K562 (cell line): ENCODE data around the gene FGFR4. TPM values are rescaled to one million over a fixed set of nuclear protein-coding genes. Genes with fewer than 3 reads are reported as not detected.

Experiments used
- ATAC-seq: fragments of 200-7000 bp; cut with Tn5 transposase; 3 replicates; pipeline ENCODE4 v1.9.1; 2020; ENCODE audit warnings: moderate library complexity
- BruUV-seq: library from RNA; stranded (reverse); fragments of 400-500 nt; replicated peaks from 2 replicates; lab custom pipeline; 2021; lab: Mats Ljungman, UMichigan
- CTCF ChIA-PET: fragments of 300-600 bp; formaldehyde crosslinking; extraction: SDS; loops from one replicate; lab custom pipeline; 2021; ENCODE audit warnings: low intra/inter-chr PET ratio; lab: Yijun Ruan, JAX
- POLR2A ChIA-PET: fragments of 300-600, 350-650 bp; sonication (Branson Sonifier 250); formaldehyde crosslinking; extraction: SDS; loops from one replicate; lab custom pipeline; 2021; ENCODE audit warnings: antibody characterized with exemption, inconsistent platforms; lab: Yijun Ruan, JAX
- DNase-seq, 4 experiments: peaks; one replicate each; pipeline versions ENCODE4 v3.0.0 to v3.0.0-alpha.2; 2011 to 2018; ENCODE audit warnings: low spot score in 3 of 4, mixed read lengths in 3 of 4; ENCODE audit errors: extremely low read depth in 1 of 4
- FAIRE-seq: peaks from 2 replicates; lab custom pipeline; 2011; peaks lifted over from hg19 to GRCh38; lab: Jason Lieb, UNC
- H2AFZ ChIP-seq: 2 replicates; pipeline ENCODE4 v1.6.0; 2011; ENCODE audit warnings: low read depth, low read length, control low read depth, inconsistent platforms
- H3K27ac ChIP-seq: fragments of 200-600 bp; 3 replicates; pipeline ENCODE4 v1.8.0; 2011; ENCODE audit warnings: low read depth, mild to moderate bottlenecking, control low read depth, inconsistent platforms, low read length, moderate library complexity, mixed read lengths; ENCODE audit errors: extremely low read depth
- H3K27me3 ChIP-seq, 2 experiments: fragments of 300-600 bp in 1 of 2; 2 replicates in 1 of 2; 3 replicates in 1 of 2; pipeline versions ENCODE4 v1.6.0 to v1.8.0; 2011; ENCODE audit warnings: inconsistent platforms in 2 of 2, low read length in 2 of 2, mild to moderate bottlenecking in 1 of 2, mixed read lengths in 1 of 2, moderate library complexity in 1 of 2; ENCODE audit not compliant: control insufficient read depth in 2 of 2, insufficient read depth in 2 of 2
- H3K36me3 ChIP-seq: fragments of 300-600 bp; 3 replicates; pipeline ENCODE4 v1.8.0; 2011; ENCODE audit warnings: mild to moderate bottlenecking, low read length, inconsistent platforms; ENCODE audit not compliant: control insufficient read depth, insufficient read depth
- H3K4me1 ChIP-seq, 2 experiments: fragments of 200-600 bp in 1 of 2; replicated peaks in 1 of 2; 2 replicates in 1 of 2; 3 replicates in 1 of 2; pipeline versions ENCODE4 v1.5.1 to v1.8.0; 2011; ENCODE audit warnings: inconsistent platforms in 2 of 2, low read length in 2 of 2, mild to moderate bottlenecking in 1 of 2, mixed read lengths in 1 of 2, moderate library complexity in 1 of 2; ENCODE audit not compliant: control insufficient read depth in 2 of 2, insufficient read depth in 2 of 2
- H3K4me2 ChIP-seq: 2 replicates; pipeline ENCODE4 v1.6.1; 2011; ENCODE audit warnings: low read length, control low read depth, inconsistent platforms, mixed read lengths; ENCODE audit not compliant: insufficient read depth
- H3K4me3 ChIP-seq: fragments of 200-600 bp; sonication (generic), shearing (Covaris generic); 2 replicates; pipeline ENCODE4 v1.5.1; 2016; ENCODE audit warnings: control low read depth, inconsistent platforms
- H3K79me2 ChIP-seq: fragments of 200-600 bp; 3 replicates; pipeline ENCODE4 v1.8.0; 2011; ENCODE audit warnings: low read length, inconsistent platforms; ENCODE audit not compliant: control insufficient read depth, insufficient read depth
- H3K9ac ChIP-seq, 2 experiments: 2 replicates each; pipeline versions ENCODE4 v1.6.0 to v1.6.1; 2011; ENCODE audit warnings: low read depth in 2 of 2, low read length in 2 of 2, control low read depth in 1 of 2, inconsistent platforms in 1 of 2, mild to moderate bottlenecking in 1 of 2, mixed read lengths in 1 of 2; ENCODE audit not compliant: insufficient read depth in 1 of 2
- H3K9me1 ChIP-seq: one replicate; pipeline ENCODE4 v1.6.0; 2011; ENCODE audit warnings: inconsistent platforms, mild to moderate bottlenecking, low read length, moderate library complexity; ENCODE audit not compliant: control insufficient read depth, insufficient read depth
- H3K9me3 ChIP-seq: replicated peaks from 2 replicates; pipeline ENCODE4 v1.5.1; 2011; ENCODE audit warnings: low read depth, low read length, inconsistent platforms; ENCODE audit not compliant: control insufficient read depth, insufficient read depth
- H4K20me1 ChIP-seq: replicated peaks from 2 replicates; pipeline ENCODE4 v1.6.1; 2011; ENCODE audit warnings: low read length, inconsistent platforms, mixed read lengths; ENCODE audit not compliant: control insufficient read depth, insufficient read depth
- ETV1 ChIP-seq: fragments of 450-650 bp; conservative IDR thresholded peaks from 2 replicates; pipeline ENCODE4 v1.6.1; 2016; ENCODE audit warnings: missing genetic modification characterization, control low read depth, low read depth, missing compliant biosample characterization
- MAFG ChIP-seq: fragments of 450-650 bp; conservative IDR thresholded peaks from 2 replicates; pipeline ENCODE4 v1.6.1; 2016; ENCODE audit warnings: missing genetic modification characterization, missing compliant biosample characterization
- WGBS: fragments of 100-300 bp; shearing (Covaris generic); methylation state at CpG from one replicate; pipeline ENCODE4 v1.1.6; 2016; ENCODE audit warnings: low coverage, mixed read lengths; ENCODE audit not compliant: insufficient coverage; ENCODE audit errors: missing lambda C conversion rate; 5-methylcytosine and 5-hydroxymethylcytosine counted together
- in situ Hi-C: fragments of 300-500 bp; cut with MboI; formaldehyde crosslinking; loops from 4 replicates; pipeline ENCODE4 v1.15.0; 2018; ENCODE audit warnings: inconsistent platforms, mixed read lengths
- intact Hi-C: fragments of 100-400 bp; cut with micrococcal nuclease; formaldehyde crosslinking; loops from 2 replicates; pipeline ENCODE4 v1.14.2; 2022
- polyA plus RNA-seq, 8 experiments: library from polyadenylated mRNA; depleted of rRNA in 4 of 8; stranded (reverse) in 5 of 8; unstranded in 3 of 8; fragments of >200 nt; fragmentation: Nextera tagmentation in 2 of 8; fragmentation: Illumina TruSeq in 1 of 8; extraction: Ambion mirVana in 2 of 8; extraction: Trizol in 1 of 8; gene quantifications; 2 replicates each; pipeline versions ENCODE4 v1.2.1 to v1.2.3, GENCODE V29; 2011 to 2014; ENCODE audit warnings: inconsistent platforms in 1 of 8, missing spikeins in 1 of 8
- total RNA-seq, 7 experiments: library from RNA; depleted of rRNA in 6 of 7; stranded (reverse); fragments of >200 nt in 6 of 7; fragmentation: Illumina TruSeq in 2 of 7; extraction: Trizol in 2 of 7; gene quantifications; 2 replicates each; pipeline versions ENCODE4 v1.2.1 to v1.2.3, GENCODE V29; 2011 to 2021; ENCODE audit warnings: low replicate concordance in 1 of 7
- TF ChIP-seq, protein P1 (sequence below): IDR thresholded peaks from 2 replicates; pipeline ENCODE4 v1.6.1; 2011; ENCODE audit warnings: borderline replicate concordance, low read depth, mild to moderate bottlenecking, moderate library complexity, low read length; ENCODE audit not compliant: insufficient read depth, poor library complexity, severe bottlenecking
- TF ChIP-seq, protein P2 (sequence below): fragments of 450-650 bp; IDR thresholded peaks from 2 replicates; pipeline ENCODE4 v1.6.1; 2017; ENCODE audit warnings: antibody characterized with exemption

FGFR4 gene
- total and polyA plus RNA-seq, 9 of the 15 experiments (the other 6 are each of a cell fraction or from before 2014, with no cell fraction given): 0.76 to 35.4 (median 7.5) TPM

DNA sequence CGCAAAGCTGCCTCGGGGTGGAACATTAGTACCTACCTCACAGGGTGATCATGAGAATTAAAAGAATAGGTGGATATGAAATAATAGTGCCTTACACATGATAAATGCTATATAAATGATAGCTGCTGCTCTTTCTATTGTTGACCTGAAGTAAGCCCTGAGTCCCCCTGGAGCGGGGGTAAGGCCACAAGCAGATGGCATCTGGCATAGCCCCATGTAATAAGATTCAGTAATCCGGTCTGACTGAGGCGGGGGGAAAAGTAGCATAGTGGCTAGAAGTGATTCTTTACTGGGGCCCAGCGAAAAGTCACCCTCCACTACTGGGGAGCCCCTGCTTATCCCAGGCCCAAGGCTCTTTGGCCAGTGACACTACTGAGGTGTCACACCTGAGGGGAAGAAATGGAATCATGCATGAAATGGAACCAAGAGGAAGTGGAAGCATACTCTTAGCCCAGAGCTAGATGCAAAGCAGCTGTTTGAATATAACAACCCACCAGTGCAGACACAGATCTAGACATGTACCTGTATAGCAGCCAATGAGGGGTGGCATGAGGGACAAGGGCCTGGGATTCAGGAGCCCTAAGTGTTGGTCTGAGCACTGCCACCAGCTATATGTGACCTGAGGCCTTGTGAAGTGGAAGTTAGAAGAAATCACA is 16.1 kb upstream of the FGFR4 start:
- POLR2A ChIA-PET: interaction anchor here (0.6 to 1.4 kb wide), 6 partner anchors 9 to 198 kb away, joined by 3 to 7 read pairs (median 3); no protein-coding TSS in a partner anchor
- H3K4me2 ChIP-seq: no peak overlapping the region

More for the DNA sequence above, 16.1 kb upstream of the FGFR4 start:
- CTCF ChIA-PET: interaction anchor here (0.6 to 0.7 kb wide), 2 partner anchors 384 to 999 kb away, joined by 3 read pairs; no protein-coding TSS in a partner anchor
- 75% methylated on average over 6 of the region's 6 CpGs for WGBS
- Histone ChIP-seq H3K27ac (no peak overlapping the region), H3K9me3 (no peaks in the 10 kb centered on the region), H3K27me3 (no peaks in the 10 kb centered on the region), H3K36me3 (peaks cover 9% of the 10 kb centered on the region; the same call in 2 of the 3 replicates), H3K9ac (no peak overlapping the region), H3K4me1 (no peaks in the 10 kb centered on the region; a peak in 1 of 5 replicates), H4K20me1 (0 out of 2 replicates have a peak, but pooled peaks cover 3% of the 10 kb centered on the region), H2AFZ (no peak overlapping the region), H3K9me1 (no peaks in the 10 kb centered on the region), H3K4me3 (no peak overlapping the region), H3K79me2 (no peaks in the 10 kb centered on the region)
- FAIRE-seq (no peak), ATAC-seq (no peak), DNase-seq (no peak)
- in situ Hi-C loops: no loop called here
- intact Hi-C loops: no loop called here
- TF ChIP-seq, protein P1, sequence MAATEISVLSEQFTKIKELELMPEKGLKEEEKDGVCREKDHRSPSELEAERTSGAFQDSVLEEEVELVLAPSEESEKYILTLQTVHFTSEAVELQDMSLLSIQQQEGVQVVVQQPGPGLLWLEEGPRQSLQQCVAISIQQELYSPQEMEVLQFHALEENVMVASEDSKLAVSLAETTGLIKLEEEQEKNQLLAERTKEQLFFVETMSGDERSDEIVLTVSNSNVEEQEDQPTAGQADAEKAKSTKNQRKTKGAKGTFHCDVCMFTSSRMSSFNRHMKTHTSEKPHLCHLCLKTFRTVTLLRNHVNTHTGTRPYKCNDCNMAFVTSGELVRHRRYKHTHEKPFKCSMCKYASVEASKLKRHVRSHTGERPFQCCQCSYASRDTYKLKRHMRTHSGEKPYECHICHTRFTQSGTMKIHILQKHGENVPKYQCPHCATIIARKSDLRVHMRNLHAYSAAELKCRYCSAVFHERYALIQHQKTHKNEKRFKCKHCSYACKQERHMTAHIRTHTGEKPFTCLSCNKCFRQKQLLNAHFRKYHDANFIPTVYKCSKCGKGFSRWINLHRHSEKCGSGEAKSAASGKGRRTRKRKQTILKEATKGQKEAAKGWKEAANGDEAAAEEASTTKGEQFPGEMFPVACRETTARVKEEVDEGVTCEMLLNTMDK: no peak
- TF ChIP-seq ETV1 (no peak), MAFG (tag) (no peak)
- TF ChIP-seq, protein P2, sequence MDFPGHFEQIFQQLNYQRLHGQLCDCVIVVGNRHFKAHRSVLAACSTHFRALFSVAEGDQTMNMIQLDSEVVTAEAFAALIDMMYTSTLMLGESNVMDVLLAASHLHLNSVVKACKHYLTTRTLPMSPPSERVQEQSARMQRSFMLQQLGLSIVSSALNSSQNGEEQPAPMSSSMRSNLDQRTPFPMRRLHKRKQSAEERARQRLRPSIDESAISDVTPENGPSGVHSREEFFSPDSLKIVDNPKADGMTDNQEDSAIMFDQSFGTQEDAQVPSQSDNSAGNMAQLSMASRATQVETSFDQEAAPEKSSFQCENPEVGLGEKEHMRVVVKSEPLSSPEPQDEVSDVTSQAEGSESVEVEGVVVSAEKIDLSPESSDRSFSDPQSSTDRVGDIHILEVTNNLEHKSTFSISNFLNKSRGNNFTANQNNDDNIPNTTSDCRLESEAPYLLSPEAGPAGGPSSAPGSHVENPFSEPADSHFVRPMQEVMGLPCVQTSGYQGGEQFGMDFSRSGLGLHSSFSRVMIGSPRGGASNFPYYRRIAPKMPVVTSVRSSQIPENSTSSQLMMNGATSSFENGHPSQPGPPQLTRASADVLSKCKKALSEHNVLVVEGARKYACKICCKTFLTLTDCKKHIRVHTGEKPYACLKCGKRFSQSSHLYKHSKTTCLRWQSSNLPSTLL: no peak
- BruUV-seq: no TSS peak
